H9 (cell line): Measurements from ENCODE around the gene CDIPT. TPM values are rescaled to one million over a fixed set of nuclear protein-coding genes. Genes with fewer than 3 reads are reported as not detected.
A peak's percentile ranks its signal among the peaks of the same experiment; 100 is the strongest.

Experiments used
- DNase-seq: peaks from one replicate; pipeline ENCODE4 v3.0.0-alpha.2; 2017
- H2AFZ ChIP-seq: one replicate; pipeline ENCODE4 v1.6.1; 2013; ENCODE audit warnings: mild to moderate bottlenecking, low read length, control low read depth, moderate library complexity
- H2AK5ac ChIP-seq: 2 replicates; pipeline ENCODE4 v1.6.1; 2013; ENCODE audit warnings: low read length, control low read depth, mixed read lengths; ENCODE audit not compliant: insufficient read length
- H2BK120ac ChIP-seq: one replicate; pipeline ENCODE4 v1.6.1; 2013; ENCODE audit warnings: low read depth, mild to moderate bottlenecking, low read length, control low read depth, inconsistent platforms; ENCODE audit not compliant: poor library complexity, severe bottlenecking
- H2BK12ac ChIP-seq: 2 replicates; pipeline ENCODE4 v1.6.1; 2013; ENCODE audit warnings: low read length, control low read depth, mixed read lengths, low read depth; ENCODE audit not compliant: insufficient read length
- H2BK15ac ChIP-seq: 2 replicates; pipeline ENCODE4 v1.6.1; 2013; ENCODE audit warnings: low read depth, low read length, control low read depth
- H2BK20ac ChIP-seq: one replicate; pipeline ENCODE4 v1.6.1; 2013; ENCODE audit warnings: low read depth, mild to moderate bottlenecking, low read length, control low read depth, inconsistent platforms; ENCODE audit not compliant: poor library complexity, severe bottlenecking
- H2BK5ac ChIP-seq: 2 replicates; pipeline ENCODE4 v1.6.1; 2013; ENCODE audit warnings: low read length, control low read depth, mixed read lengths; ENCODE audit not compliant: insufficient read length
- H3K14ac ChIP-seq: 2 replicates; pipeline ENCODE4 v1.6.1; 2013; ENCODE audit warnings: low read length, control low read depth; ENCODE audit not compliant: insufficient read depth
- H3K18ac ChIP-seq: 2 replicates; pipeline ENCODE4 v1.6.1; 2013; ENCODE audit warnings: low read depth, mild to moderate bottlenecking, mixed read lengths, low read length, control low read depth; ENCODE audit not compliant: insufficient read length
- H3K23ac ChIP-seq: 2 replicates; pipeline ENCODE4 v1.6.1; 2013; ENCODE audit warnings: low read length, control low read depth, mixed read lengths, low read depth; ENCODE audit not compliant: insufficient read length
- H3K23me2 ChIP-seq: 2 replicates; pipeline ENCODE4 v1.6.1; 2013; ENCODE audit warnings: low read depth, mild to moderate bottlenecking, mixed read lengths, low read length, control low read depth; ENCODE audit not compliant: insufficient read length, poor library complexity, severe bottlenecking
- H3K27ac ChIP-seq: 2 replicates; pipeline ENCODE4 v1.5.1; 2013; ENCODE audit warnings: low read length, control low read depth, mixed read lengths, low read depth; ENCODE audit not compliant: insufficient read length
- H3K27me3 ChIP-seq: 2 replicates; pipeline ENCODE4 v1.6.1; 2013; ENCODE audit warnings: low read length, control low read depth, inconsistent platforms; ENCODE audit not compliant: insufficient read depth
- H3K4ac ChIP-seq: 2 replicates; pipeline ENCODE4 v1.6.1; 2013; ENCODE audit warnings: low read depth, mild to moderate bottlenecking, control low read depth, inconsistent platforms, low read length, moderate library complexity
- H3K4me1 ChIP-seq: 2 replicates; pipeline ENCODE4 v1.6.1; 2013; ENCODE audit warnings: low read length, control low read depth, inconsistent platforms; ENCODE audit not compliant: insufficient read depth
- H3K4me2 ChIP-seq: 2 replicates; pipeline ENCODE4 v1.6.1; 2013; ENCODE audit warnings: low read length, control low read depth, mixed read lengths; ENCODE audit not compliant: insufficient read length, insufficient read depth
- H3K56ac ChIP-seq: 2 replicates; pipeline ENCODE4 v1.6.1; 2013; ENCODE audit warnings: low read depth, mild to moderate bottlenecking, mixed read lengths, low read length, control low read depth; ENCODE audit not compliant: insufficient read length
- H3K79me1 ChIP-seq: 2 replicates; pipeline ENCODE4 v1.6.1; 2013; ENCODE audit warnings: low read depth, mild to moderate bottlenecking, moderate library complexity, low read length, control low read depth, inconsistent platforms; ENCODE audit not compliant: insufficient read depth, poor library complexity, severe bottlenecking
- H3K79me2 ChIP-seq: 2 replicates; pipeline ENCODE4 v1.6.1; 2013; ENCODE audit warnings: low read length, control low read depth, inconsistent platforms; ENCODE audit not compliant: insufficient read depth
- H3K9ac ChIP-seq: 2 replicates; pipeline ENCODE4 v1.6.1; 2013; ENCODE audit warnings: low read length, control low read depth, mixed read lengths; ENCODE audit not compliant: insufficient read length; ENCODE audit errors: extremely low read depth
- H3K9me3 ChIP-seq: one replicate; pipeline ENCODE4 v1.6.1; 2013; ENCODE audit warnings: low read depth, low read length, inconsistent platforms; ENCODE audit not compliant: control insufficient read depth
- H3T11ph ChIP-seq: one replicate; pipeline ENCODE4 v1.6.1; 2013; ENCODE audit warnings: mild to moderate bottlenecking, low read length, control low read depth, inconsistent platforms
- H4K20me1 ChIP-seq: one replicate; pipeline ENCODE4 v1.6.1; 2013; ENCODE audit not compliant: control insufficient read depth, insufficient read length, insufficient read depth
- H4K5ac ChIP-seq: 2 replicates; pipeline ENCODE4 v1.6.1; 2013; ENCODE audit warnings: low read depth, mild to moderate bottlenecking, mixed read lengths, low read length, control low read depth; ENCODE audit not compliant: insufficient read length
- H4K8ac ChIP-seq: replicated peaks from 2 replicates; pipeline ENCODE4 v1.6.1; 2013; ENCODE audit warnings: low read length, control low read depth, mixed read lengths, low read depth; ENCODE audit not compliant: insufficient read length
- H4K91ac ChIP-seq: 2 replicates; pipeline ENCODE4 v1.6.1; 2013; ENCODE audit warnings: low read depth, mild to moderate bottlenecking, moderate library complexity, mixed read lengths, low read length, control low read depth; ENCODE audit not compliant: insufficient read length
- H3K27ac Mint-ChIP-seq, 3 experiments: 2 replicates in 2 of 3; 3 replicates in 1 of 3; pipeline ENCODE4 v1.8.0; 2020 to 2021; ENCODE audit warnings: mixed read lengths in 3 of 3, mild to moderate bottlenecking in 1 of 3, moderate library complexity in 1 of 3
- H3K27me3 Mint-ChIP-seq: 2 replicates; pipeline ENCODE4 v1.8.0; 2021; ENCODE audit warnings: low read depth, mild to moderate bottlenecking, moderate library complexity, mixed read lengths
- H3K36me3 Mint-ChIP-seq, 3 experiments: 2 replicates in 2 of 3; 3 replicates in 1 of 3; pipeline ENCODE4 v1.8.0; 2020 to 2021; ENCODE audit warnings: low read depth in 3 of 3, mixed read lengths in 3 of 3; ENCODE audit not compliant: insufficient read depth in 1 of 3
- H3K4me1 Mint-ChIP-seq, 2 experiments: 2 replicates each; pipeline ENCODE4 v1.8.0; 2020; ENCODE audit warnings: mixed read lengths in 2 of 2
- H3K4me3 Mint-ChIP-seq, 2 experiments: 2 replicates in 1 of 2; 3 replicates in 1 of 2; pipeline ENCODE4 v1.8.0; 2020 to 2021; ENCODE audit warnings: mild to moderate bottlenecking in 2 of 2, mixed read lengths in 2 of 2, moderate library complexity in 1 of 2
- H3K9me3 Mint-ChIP-seq, 2 experiments: 2 replicates in 1 of 2; 3 replicates in 1 of 2; pipeline ENCODE4 v1.8.0; 2020; ENCODE audit warnings: mild to moderate bottlenecking in 2 of 2, mixed read lengths in 2 of 2, moderate library complexity in 1 of 2
- WGBS: extraction: QIAGEN DNeasy Blood & Tissue Kit; methylation state at CpG from one replicate; pipeline ENCODE4 v1.1.7; 2013; ENCODE audit warnings: missing lambda C conversion rate, low lambda C conversion rate, mixed read lengths; ENCODE audit not compliant: insufficient read length; ENCODE audit errors: extremely low coverage; 5-methylcytosine and 5-hydroxymethylcytosine counted together
- total RNA-seq: library from RNA; stranded (reverse); gene quantifications from 2 replicates; pipeline ENCODE4 v1.2.1, GENCODE V29; 2021
- TF ChIP-seq, protein P1 (sequence below): fragments of 200-600 bp; sonication (generic); conservative IDR thresholded peaks from 3 replicates; pipeline ENCODE4 v1.8.0; 2021; ENCODE audit warnings: antibody characterized with exemption, mild to moderate bottlenecking

The CDIPT gene
- total RNA-seq, 1 experiment from 2014 or later: 70.6 TPM

- no peak overlapping the region for H2BK5ac ChIP-seq
- no peak overlapping the region for H3K18ac ChIP-seq
- Mint-ChIP-seq H3K9me3 (no peaks in the 10 kb centered on the region; a peak in 1 of 5 replicates), H3K27ac (0 out of 7 replicates have a peak overlapping the region, but pooled peaks of 1 of the 3 experiments have one; percentile 42), H3K4me1 (peaks cover 18% of the 10 kb centered on the region in 2 experiments), H3K36me3 (peaks cover 9 to 34% (median 26%) of the 10 kb centered on the region in 3 experiments; a peak in 6 of 7 replicates), H3K27me3 (no peaks in the 10 kb centered on the region), H3K4me3 (no peak overlapping the region; a peak in 1 of 5 replicates)
- no peak for DNase-seq
- H2AK5ac ChIP-seq: no peak overlapping the region
- H2AFZ ChIP-seq: no peak overlapping the region
- H4K91ac ChIP-seq: no peak overlapping the region
- H2BK12ac ChIP-seq: no peak overlapping the region
- H3K14ac ChIP-seq: no peak overlapping the region
- H3K4me2 ChIP-seq: no peak overlapping the region
- no peak overlapping the region for H2BK20ac ChIP-seq
- H3K79me2 ChIP-seq: no peaks in the 10 kb centered on the region
- TF ChIP-seq, protein P1, sequence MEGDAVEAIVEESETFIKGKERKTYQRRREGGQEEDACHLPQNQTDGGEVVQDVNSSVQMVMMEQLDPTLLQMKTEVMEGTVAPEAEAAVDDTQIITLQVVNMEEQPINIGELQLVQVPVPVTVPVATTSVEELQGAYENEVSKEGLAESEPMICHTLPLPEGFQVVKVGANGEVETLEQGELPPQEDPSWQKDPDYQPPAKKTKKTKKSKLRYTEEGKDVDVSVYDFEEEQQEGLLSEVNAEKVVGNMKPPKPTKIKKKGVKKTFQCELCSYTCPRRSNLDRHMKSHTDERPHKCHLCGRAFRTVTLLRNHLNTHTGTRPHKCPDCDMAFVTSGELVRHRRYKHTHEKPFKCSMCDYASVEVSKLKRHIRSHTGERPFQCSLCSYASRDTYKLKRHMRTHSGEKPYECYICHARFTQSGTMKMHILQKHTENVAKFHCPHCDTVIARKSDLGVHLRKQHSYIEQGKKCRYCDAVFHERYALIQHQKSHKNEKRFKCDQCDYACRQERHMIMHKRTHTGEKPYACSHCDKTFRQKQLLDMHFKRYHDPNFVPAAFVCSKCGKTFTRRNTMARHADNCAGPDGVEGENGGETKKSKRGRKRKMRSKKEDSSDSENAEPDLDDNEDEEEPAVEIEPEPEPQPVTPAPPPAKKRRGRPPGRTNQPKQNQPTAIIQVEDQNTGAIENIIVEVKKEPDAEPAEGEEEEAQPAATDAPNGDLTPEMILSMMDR: no peak
- no peak overlapping the region for H2BK15ac ChIP-seq
- no peak overlapping the region for H3K23ac ChIP-seq
- no peak overlapping the region for H3K4ac ChIP-seq
- H2BK120ac ChIP-seq: no peak overlapping the region
- no peaks in the 10 kb centered on the region for H3K27me3 ChIP-seq
- no peak overlapping the region for H4K8ac ChIP-seq
- H4K20me1 ChIP-seq: no peaks in the 10 kb centered on the region
- H4K5ac ChIP-seq: no peak overlapping the region
- no peak overlapping the region for H3K56ac ChIP-seq
- no peak overlapping the region for H3K9ac ChIP-seq
- H3K27ac ChIP-seq: no peak overlapping the region
- H3K79me1 ChIP-seq: no peaks in the 10 kb centered on the region
- no peaks in the 10 kb centered on the region for H3K9me3 ChIP-seq
- H3T11ph ChIP-seq: no peak overlapping the region
- WGBS: no CpG with 5 or more reads among the region's 3 CpGs
- H3K4me1 ChIP-seq: no peaks in the 10 kb centered on the region; the same call in 1 of the 2 replicates
- peaks cover 4% of the 10 kb centered on the region for H3K23me2 ChIP-seq
These were observed 30.5 kb upstream of the CDIPT start for GRCh38 chr16:29893553-29893952.
